Activated naive CD4-positive, alpha-beta T cell treated with Interleukin-2 at 50 U/mL for 16 hours (primary cell): ENCODE results near the gene SLC34A3.

Experiments used
- DNase-seq: peaks from one replicate; pipeline ENCODE4 v3.0.0-alpha.2; 2020

The SLC34A3 gene

DNA sequence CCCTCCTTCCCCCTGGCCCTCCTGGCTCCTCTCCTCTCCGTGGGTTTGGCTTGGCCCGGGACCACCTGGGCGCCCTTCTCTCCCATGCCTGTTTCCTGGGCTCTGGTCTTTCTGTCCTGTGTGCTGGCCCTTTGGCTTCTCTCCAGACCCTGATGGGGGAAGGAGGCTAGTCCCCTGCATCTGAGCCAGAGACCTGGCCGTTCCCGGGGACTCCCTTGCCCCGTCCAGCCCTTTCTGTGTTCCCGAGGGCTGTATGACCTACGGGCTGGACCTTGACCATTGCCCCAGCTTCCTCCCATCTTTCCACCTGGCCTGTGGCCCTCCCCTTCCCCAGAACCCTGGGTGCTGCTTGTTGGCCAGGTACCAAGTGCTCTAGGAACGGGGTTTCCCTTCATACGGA is 32.8 kb downstream of the SLC34A3 start:
- no peak for DNase-seq

DNA sequence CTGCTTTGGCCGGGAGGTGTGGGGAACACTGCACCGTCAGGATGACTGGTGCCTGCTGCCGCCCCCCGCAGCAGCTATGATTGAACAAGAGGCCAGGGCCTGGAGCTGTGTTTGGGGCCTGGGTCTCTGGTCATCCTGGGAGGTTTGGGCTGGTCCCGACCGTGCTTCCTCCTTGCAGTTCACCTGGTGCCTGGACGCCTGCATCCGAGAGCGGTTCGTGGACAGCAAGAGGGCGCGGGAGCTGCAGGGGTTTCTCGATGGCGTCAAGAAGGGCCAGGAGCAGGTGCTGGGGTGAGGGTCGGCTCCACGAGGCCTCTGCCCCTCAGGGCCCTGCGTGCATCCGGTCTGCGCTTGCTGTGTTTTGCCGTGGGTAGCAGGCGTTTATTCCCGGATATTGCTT is 33.4 kb downstream of the SLC34A3 start:
- DNase-seq, result no peak

DNA sequence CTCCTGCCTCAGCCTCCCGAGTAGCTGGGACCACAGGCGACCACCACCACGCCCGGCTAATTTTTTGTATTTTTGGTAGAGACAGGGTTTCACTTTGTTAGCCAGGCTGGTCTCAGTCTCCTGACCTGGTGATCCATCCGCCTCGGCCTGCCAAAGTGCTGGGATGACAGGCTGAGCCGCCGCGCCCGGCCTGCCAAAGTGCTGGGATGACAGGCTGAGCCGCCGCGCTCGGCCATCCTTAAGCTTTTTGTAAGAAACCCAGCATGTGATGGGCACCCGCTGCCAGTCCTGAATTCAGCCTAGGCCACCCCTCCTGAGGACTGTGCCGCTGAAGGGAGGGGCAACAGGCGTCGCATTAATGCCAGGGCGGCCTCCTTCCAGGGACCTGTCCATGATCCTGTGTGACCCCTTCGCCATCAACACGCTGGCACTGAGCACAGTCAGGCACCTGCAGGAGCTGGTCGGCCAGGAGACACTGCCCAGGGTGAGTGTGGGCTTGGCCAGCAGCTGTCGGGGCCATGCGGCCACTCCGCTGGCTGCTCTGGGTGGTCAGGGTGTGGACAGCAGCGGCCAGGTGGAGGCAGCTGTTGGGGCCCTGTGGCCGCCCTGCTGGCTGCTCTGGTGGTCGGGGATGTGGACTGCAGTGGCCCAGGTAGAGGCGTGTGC is 34.9 kb downstream of the SLC34A3 start:
- no peak for DNase-seq

DNA sequence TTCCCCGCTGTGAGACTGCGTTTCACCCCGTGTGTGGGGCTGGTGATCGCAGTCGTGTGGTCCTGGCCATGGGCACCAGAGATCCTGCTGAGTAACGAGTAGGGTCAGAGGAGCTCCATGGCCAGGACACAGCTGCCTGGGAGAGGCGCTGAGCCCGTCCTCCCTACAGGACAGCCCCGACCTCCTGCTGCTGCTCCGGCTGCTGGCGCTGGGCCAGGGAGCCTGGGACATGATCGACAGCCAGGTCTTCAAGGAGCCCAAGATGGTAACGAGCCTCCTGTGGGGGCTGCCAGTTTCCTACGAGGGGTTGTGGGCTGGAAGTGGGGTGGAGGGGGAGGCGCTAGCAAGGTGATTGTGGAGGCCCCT is 35.4 kb downstream of the SLC34A3 start:
- no peak for DNase-seq

DNA sequence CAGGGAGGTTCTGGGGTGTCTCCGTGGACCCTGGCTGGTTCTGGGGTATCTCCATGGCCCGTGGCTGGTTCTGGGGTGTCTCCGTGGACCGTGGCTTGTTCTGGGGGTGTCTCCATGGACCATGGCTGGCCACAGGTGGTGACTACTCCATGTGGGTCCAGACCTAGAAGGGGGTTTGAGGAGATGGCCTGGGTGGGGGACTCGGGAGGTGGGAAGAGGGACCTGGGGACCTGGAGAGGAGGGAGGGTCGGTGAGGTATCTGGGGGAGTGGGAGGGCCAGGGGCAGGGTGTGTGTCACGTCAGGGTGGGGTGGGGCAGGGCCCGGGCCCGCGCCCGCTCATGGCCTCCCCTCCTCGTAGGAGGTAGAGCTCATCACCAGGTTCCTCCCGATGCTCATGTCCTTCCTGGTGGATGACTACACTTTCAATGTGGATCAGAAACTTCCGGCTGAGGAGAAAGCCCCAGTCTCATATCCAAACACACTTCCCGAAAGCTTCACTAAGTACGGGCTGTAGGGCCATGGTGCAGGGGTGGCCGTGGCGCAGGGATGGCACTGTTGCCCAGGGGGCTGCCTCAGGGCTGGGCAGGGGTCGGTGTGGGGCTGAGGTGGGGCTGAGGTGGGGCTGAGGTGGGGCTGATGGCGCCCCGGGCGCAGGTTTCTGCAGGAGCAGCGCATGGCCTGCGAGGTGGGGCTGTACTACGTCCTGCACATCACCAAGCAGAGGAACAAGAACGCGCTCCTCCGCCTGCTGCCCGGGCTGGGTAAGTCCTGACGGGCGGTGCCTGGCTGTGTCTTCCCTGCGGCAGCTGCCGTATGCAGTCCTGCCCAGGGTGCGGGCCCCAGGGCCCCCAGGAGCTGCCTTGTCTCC is 36.1 kb downstream of the SLC34A3 start:
- DNase-seq, result no peak

DNA sequence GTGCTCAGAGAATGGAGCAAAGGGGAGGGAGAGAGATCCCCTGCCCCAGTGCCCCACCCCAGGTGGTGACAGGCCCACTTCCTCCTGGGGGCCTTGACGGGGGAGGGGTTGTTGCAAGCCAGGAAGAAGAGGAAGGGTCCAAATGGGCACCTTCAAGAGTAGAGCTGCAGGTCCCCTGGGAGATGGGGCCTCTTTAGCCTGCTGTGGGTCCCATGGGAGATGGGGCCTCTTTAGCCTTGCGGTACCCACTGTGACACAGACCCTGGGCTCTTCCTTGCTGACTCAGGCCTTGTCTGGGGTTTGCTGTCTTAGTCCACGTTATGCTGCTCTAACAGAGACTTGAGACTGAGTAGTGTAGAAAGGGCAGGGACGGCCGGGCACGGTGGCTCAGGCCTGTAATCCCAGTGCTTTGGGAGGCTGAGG is 37.2 kb downstream of the SLC34A3 start:
- DNase-seq, result no peak

DNA sequence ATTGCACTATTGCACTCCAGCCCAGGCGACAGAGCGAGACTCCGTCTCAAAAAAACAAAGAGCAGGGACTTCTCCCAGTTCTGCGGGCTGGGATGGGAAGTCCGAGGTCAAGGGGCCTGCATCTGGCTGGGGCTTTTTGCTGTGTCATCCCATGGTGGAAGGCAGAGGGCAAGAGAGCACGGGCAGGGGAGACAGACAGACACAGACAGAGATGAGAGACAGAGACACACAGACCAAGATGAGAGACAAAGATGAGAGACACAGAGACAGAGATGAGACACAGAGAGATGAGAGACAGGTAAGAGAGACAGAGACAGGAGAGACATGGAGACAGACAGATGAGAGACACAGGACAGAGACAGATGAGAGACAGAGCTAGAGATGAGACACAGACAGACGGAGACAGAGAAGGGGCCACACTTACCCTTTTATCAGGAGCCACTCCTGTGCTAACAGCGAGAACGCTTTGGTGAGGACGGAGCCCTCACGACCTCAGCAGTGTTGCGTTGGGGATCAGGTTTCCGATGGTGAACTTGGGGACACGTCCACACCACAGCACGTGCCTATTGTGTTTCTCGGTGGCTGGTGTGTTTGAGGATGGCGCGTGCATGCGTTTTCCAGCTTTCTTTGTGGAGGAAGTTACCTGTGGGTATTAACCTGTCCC is 38.0 kb downstream of the SLC34A3 start:
- DNase-seq, result no peak

DNA sequence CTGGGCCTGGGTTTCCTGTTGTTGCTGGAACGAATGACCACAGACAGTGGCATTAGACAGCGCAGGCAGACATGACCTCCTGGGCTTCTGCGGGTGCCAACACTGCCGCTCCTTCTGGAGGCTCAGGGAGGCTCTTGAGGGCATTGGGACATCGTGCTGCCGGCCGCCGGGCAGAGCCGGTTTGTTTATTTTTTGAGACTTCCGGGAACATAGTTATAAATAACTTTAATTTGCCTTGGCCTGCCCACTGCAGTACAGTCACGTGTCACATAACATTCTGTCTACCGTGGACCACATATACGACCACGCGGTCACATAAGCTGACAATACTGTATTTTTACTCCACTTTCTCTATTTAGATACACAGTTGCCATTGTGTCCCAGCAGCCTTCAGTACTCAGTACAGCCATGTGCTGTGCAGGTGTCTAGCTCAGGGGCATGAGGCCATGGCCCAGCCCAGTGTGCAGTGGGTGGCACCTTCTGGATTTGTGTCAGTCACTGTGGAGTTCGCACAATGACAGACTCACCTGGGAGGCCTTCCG is 38.6 kb downstream of the SLC34A3 start:
- DNase-seq, result no peak

DNA sequence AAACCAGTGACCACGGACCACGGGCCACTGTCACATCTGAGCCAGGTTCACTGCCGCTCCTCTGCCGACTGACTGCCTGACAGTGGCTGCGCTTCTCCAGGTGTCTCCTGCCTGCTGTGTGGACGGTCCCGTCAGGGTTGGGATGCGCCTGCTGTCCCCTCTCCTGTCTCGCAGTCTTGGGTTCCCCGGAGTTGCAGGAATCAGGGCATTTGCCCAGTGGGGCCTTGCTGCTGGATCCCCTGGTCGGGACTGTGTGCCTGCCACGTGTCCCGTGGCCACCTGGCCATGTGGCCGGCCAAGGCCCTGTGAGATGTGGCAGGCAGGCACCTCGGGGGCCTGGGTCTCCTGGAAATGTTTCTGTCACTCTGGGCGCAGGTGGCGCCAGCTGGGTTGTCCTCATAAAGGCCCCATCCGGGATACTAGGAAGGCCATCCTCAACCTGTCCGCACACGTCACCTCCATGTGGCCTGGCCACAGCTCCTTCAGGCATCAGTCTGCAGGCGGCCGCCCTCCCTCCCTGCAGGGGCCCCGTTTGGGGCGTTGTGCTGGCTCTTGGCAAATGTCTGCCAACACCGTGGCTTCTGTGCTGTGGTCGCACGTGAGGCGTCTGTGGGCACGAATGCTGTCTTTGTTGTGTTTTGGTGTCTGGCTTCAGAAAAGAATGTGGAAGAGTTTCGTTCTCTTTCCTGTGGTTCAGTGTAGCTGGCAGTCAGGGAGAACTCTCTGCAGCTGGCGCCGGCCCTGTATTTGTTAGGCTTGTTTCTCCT is 40.4 kb downstream of the SLC34A3 start:
- DNase-seq, result no peak

DNA sequence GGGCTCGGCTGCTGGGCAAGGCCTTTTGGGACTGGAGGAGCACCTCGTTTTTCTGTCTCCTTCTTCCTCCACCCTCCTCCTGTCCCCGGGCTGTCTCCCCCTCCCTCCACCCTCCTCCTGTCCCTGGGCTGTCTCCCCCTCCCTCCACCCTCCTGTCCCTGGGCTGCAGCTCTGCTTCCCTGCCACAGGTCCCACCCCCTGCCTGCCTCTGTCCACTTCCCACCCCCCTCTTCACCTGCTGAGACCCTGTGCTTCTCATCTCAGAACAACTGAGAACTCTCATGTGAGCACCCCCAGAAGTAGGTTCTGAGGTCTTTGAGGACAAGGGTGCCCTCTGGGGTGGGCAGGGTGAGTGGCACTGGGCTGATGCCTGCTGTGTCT is 41.0 kb downstream of the SLC34A3 start:
- no peak for DNase-seq

DNA sequence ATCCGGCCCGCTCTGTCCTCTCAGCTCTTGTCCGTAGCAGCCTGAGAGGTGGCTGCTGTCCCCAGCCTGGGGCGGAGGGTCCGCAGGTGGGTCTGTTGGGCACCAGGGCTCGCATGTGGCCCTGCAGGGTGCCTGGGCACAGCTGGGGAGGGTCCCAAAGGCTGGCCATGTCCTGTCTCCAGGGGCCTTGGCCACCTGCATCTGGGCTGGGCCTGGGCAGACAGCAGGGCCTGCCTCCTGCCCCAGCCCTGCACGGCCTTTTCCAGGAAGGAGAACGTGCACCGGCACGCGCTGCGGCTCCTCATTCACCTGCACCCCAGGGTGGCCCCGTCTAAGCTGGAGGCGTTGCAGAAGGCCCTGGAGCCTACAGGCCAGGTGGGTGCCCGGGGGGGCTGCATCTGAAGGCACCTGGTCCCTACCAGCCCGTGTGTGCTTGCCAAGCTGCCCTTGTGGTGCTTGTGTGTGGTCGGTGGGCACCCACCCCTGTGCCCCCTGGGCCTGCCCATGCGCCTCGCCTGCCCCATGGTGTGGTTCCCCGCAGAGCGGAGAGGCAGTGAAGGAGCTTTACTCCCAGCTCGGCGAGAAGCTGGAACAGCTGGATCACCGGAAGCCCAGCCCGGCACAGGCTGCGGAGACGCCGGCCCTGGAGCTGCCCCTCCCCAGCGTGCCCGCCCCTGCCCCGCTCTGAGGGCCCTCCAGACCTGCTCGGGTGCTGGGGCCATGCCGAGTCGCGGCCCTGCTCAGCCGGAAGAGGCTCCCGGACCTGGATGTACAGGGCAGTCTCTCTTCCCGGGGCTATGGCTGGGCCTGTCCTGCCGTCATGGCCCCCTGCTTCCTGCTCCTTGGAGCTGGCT is 41.8 kb downstream of the SLC34A3 start:
- DNase-seq, result no peak

DNA sequence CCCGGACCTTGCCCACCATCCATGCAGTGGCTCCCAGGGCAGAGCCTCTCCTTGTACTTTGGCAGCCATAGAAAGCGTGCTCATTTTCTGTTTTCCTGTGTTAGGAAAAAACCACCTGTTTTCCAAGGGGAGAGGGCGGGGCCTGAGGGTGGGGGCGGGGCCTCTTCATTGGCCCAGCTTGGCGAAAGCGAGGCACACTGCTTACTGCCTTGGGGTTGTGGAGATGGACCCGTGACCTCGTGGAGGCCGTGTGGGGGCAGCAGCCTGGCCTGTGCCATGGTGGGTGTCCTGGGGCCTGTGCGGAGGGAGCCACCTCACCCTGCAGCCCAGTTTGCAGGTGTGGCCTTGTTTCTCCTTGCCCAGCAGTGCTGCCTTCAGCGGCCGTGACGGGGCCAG is 42.4 kb downstream of the SLC34A3 start:
- DNase-seq, result no peak

DNA sequence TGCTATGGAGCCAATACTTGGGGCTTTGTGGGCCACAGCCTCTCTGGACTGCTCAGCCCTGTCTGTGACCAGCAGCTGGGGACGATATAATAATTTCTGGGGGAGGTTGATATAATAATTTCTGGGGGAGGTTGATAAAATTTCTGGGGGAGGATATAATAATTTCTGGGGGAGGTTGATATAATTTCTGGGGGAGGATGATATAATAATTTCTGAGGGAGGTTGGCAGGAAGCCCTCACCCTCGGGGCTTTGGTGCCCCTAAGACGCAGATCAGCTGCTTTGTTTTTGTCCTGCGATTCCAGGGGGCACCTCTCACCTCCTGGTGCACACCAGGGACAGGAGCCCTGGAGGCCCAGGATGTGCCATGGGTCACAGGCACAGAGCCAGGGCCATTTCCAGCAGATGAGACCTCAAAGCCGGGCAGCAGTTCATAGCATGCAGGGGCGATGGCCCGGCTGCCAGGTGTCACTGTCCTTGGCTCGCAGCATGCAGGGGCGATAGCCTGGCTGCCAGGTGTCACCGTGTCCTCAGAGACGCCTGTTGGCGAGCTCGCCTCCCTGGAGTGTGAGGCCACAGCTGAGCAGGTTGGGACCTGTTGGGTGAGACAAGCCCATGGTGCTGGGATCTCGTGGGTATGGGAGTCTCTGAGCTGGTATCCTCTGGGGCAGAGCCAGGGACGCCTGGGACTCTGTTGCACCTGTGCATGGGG is 43.1 kb downstream of the SLC34A3 start:
- no peak for DNase-seq

DNA sequence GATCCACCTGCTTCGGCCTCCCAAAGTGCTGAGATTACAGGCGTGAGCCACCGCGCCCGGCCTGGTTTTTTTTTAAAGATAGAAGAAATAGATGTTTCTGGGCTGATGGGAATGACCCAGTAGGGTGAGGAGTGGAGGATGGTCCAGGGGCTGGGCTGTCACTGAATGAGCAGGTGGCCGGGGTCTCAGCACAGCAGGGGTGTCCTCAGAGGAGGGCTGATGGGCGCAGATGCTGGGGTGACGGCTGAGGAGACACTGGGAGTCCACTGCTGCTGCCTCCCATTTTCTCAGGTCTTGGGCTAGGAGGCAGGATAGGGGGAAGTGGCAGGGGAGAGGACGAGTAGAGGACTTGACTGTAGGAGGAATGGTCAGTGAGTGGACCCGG is 44.5 kb downstream of the SLC34A3 start:
- no peak for DNase-seq

DNA sequence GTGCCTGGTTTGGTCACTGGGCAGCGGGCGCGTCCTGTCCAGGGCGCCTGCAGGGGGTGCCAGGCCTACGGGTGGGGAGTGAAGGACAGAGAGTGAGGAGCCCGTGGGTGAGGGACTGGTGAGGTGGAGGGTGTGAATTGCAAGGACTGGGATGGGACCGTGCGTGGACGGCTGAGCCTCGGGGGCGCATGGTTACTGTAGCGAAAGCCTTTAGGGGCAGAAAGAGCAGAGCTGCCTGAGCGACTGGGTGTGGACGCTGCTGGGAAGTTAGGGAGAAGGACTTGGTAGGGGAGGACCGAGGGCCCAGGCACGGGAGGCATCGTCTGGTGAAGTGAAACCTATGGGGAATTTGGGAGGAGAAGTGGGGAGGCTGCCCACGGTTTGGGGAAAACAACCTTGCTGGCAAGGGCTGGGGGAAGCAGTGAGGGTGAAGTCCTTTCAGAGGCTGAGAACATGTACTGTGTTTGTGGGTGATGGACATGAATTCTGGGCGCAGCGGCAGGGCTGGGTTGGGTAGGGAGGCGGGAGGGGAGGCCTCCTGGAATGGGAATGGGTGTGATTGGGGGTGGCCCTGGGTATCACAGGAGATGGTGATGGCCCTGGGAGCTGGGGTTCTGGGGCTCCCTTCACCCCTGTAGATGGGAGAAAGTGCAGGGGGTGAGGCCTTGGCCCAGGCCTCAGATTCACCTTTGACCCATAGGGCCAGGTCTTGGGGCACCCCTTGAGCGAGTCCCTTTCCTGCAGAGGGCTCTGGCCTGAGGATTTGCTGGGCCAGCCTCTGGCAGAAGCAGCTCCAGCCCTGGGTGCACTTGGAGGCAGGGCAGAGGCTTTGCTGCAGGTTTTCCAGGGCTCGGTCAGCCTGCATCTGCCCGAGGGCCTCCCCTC is 45.1 kb downstream of the SLC34A3 start:
- DNase-seq, result no peak

DNA sequence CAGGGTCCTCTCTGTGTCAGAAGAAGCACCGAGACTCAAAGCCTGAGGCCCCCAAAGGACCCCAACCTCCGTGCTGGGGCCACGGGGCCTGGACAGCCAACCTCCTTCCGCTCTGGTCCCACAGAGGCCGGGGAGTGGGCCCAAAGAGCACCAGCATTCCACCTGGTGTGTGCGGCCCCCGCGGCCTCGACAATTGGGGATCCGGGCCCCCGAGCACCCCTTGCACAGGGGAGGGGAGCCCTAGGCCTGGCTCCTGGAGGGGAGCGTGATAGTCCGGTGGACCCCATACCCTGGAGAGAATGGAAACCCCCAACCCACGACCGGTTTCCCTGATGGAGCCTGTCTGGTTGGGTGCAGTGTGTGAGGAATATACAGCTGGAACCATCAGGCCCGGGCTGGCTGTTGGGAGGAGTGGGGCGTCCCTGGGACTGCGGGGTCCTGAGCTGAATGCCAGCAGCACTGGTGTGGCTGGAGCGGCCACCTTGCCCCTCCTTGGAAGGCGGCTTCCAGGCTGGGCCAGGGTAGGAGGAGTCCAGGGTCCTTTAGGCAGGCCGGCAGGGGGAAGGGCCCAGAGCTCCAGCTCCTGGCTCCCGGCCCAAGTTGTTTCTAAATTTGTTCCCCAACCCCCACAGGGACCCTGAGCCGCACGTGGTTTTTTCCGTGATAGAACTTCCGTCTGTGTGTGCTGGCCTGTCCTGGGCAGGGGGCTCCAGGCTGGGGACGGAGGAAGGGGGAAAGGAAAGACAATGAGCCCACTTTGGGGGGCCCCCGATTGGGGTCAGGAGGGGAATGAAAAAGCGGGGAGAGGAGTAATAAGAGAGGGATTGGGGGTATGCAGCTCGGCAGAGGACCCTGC is 46.0 kb downstream of the SLC34A3 start:
- no peak for DNase-seq

DNA sequence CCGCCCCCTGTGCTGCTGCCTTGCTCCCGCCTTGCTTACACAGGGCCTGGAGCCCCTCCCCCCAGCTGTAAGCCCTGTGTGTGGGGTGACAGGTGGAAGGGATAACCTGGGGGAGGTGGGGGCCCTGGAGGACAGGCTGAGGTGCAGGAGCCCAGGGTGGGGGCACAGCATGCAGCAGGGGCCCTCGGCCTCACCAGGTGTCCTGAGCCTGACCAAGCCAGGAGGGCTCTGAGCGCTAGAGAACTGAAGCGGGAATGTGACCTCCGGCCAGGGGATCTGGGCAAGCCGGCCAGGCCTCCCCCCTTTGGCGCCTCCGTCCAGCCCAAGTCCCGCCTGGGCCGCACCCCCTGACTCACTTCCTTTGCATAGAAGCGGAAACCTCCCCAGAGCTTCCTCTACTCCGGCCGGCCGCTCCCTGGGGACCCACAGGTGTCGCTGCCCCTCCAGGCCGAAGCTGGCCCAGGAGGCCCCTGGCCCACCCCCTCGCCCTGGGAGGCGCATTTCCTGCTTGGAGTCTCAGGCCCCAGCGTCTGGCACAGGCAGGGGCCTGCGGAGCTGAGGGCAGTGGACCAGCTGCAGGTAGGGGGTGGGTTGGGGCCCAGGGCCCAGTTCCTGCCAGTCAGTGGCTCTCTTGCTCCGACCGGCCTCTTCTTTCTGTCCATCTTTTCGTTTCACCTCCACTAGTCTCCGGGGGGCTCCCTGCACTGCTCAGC is 46.8 kb downstream of the SLC34A3 start, which contains the start of gene TOR4A:
Gene TOR4A, plus strand, starts transcription at position 398 of the 713 bp plus-strand sequence. CDS start 964 bp downstream, outside the sequence.
- peak; percentile 31 for DNase-seq

DNA sequence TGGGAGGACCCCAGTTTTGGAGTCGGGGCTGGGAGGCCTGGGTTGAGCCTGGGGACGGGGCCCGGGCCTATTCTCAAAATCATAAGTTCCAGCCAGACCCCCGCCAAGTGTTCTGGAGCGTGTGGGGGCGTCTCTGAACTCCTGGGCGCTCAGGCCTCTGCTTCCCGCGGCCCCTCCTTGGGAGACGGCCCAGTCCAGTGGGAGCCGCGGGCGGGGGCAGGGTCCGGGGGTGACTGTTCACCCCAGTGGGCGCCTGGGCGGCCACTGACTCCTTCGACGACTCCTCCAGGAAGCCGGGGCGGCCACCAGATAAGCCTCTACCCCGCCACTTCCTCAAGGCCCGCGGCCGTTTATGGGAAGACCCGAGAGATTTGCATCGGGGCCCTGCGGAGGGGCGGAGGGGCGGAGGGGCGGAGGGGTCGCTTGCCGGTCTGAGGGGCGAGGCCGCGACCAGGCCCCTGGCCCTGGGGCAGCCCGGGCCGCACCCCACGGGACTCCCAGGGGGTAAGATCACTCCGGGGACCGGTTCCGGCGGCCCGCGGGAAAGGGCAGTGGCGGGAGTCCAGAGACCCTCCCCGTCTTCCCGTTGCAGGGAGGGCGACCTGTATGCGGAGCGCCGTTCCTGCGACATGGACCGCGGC is 47.5 kb downstream of the SLC34A3 start:
- no peak for DNase-seq
